Activated naive CD4-positive, alpha-beta T cell treated with anti-CD3 and anti-CD28 coated beads, Interleukin-2, amount 50 U/mL, for 72 hours (primary cell): Measurements from ENCODE around the gene DFFB. TPM values are rescaled to one million over a fixed set of nuclear protein-coding genes. Genes with fewer than 3 reads are reported as not detected.

Source experiments
- total RNA-seq, 2 donors: library from RNA; stranded (reverse); gene quantifications; one replicate each; pipeline ENCODE4 v1.2.3, GENCODE V29; 2022

DFFB gene
- total RNA-seq, 2 donors from 2014 or later = 12.0 TPM

Other genes with a start within 250 kb of the DFFB start
- gene MEGF6, start 246.0 kb upstream of the DFFB start, total RNA-seq = 1 to 10 TPM; 4.6 to 7.6 TPM
- 1 to 10 TPM; 6.0 to 10.0 TPM for gene TPRG1L, start 232.5 kb upstream of the DFFB start, total RNA-seq
- gene WRAP73, start 207.4 kb upstream of the DFFB start, total RNA-seq = 10 to 100 TPM; 26.5 to 38.6 TPM
- gene TP73, start 205.0 kb upstream of the DFFB start, total RNA-seq = under 1 TPM; 0.30 to 0.39 TPM
- gene CCDC27, start 105.0 kb upstream of the DFFB start, total RNA-seq = not detected
- gene SMIM1, start 84.7 kb upstream of the DFFB start, total RNA-seq = 1 to 10 TPM; 1.0 to 2.7 TPM
- 10 to 100 TPM; 26.8 to 33.9 TPM for gene LRRC47, start 61.0 kb upstream of the DFFB start, total RNA-seq
- 10 to 100 TPM; 26.9 to 28.3 TPM for gene CEP104, start 265 bp upstream of the DFFB start, total RNA-seq
- gene C1orf174, start 42.8 kb downstream of the DFFB start, total RNA-seq = 10 to 100 TPM; 28.9 to 34.7 TPM